H1 (cell line): ENCODE measurements around the gene OXLD1. TPM values are rescaled to one million over a fixed set of nuclear protein-coding genes. Genes with fewer than 3 reads are reported as not detected.

ENCODE experiments used
- CTCF ChIA-PET: fragments of 300-600 bp; sonication (Branson Sonifier 250); formaldehyde crosslinking; loops from one replicate; lab custom pipeline; 2021; ENCODE audit not compliant: partially characterized antibody; lab: Charles Lee
- POLR2A ChIA-PET: fragments of 300-600 bp; sonication (Branson Sonifier 250); formaldehyde crosslinking; loops from one replicate; lab custom pipeline; 2021; ENCODE audit warnings: inconsistent platforms; ENCODE audit not compliant: partially characterized antibody; lab: Charles Lee
- DNase-seq, 2 experiments: peaks; one replicate each; pipeline versions ENCODE4 v3.0.0 to v3.0.0-alpha.2; 2010 to 2022; ENCODE audit warnings: low spot score in 2 of 2, low read depth in 1 of 2, mixed read lengths in 1 of 2
- FAIRE-seq: peaks from 2 replicates; lab custom pipeline; 2011; peaks lifted over from hg19 to GRCh38; lab: Jason Lieb, UNC
- H2AFZ ChIP-seq: 2 replicates; pipeline ENCODE4 v1.8.1; 2012; ENCODE audit warnings: low read length, inconsistent platforms
- H2AK5ac ChIP-seq: 2 replicates; pipeline ENCODE4 v1.6.1; 2013; ENCODE audit warnings: low read depth, low read length
- H2BK120ac ChIP-seq: replicated peaks from 2 replicates; pipeline ENCODE3; 2013; ENCODE audit warnings: low read depth, low read length, inconsistent platforms
- H2BK12ac ChIP-seq: 2 replicates; pipeline ENCODE4 v1.6.1; 2013; ENCODE audit warnings: low read depth, low read length
- H2BK15ac ChIP-seq: 2 replicates; pipeline ENCODE4 v1.6.1; 2013; ENCODE audit warnings: low read length
- H2BK20ac ChIP-seq: 2 replicates; pipeline ENCODE4 v1.6.1; 2013; ENCODE audit warnings: low read length
- H2BK5ac ChIP-seq: 2 replicates; pipeline ENCODE4 v1.6.1; 2013; ENCODE audit warnings: low read depth, low read length
- H3K14ac ChIP-seq: 2 replicates; pipeline ENCODE4 v1.6.1; 2013; ENCODE audit warnings: inconsistent platforms; ENCODE audit not compliant: insufficient read length
- H3K18ac ChIP-seq: 2 replicates; pipeline ENCODE4 v1.6.1; 2013; ENCODE audit warnings: low read length; ENCODE audit errors: extremely low read depth
- H3K23ac ChIP-seq: 2 replicates; pipeline ENCODE4 v1.6.1; 2013; ENCODE audit warnings: inconsistent platforms; ENCODE audit not compliant: insufficient read length
- H3K23me2 ChIP-seq: 2 replicates; pipeline ENCODE4 v1.6.1; 2013; ENCODE audit warnings: low read depth, low read length
- H3K27ac ChIP-seq: 2 replicates; pipeline ENCODE4 v1.6.1; 2011; ENCODE audit warnings: low read depth, low read length, inconsistent platforms
- H3K27me3 ChIP-seq, 4 experiments: replicated peaks in 1 of 4; 1 replicate in 1 of 4; 2 replicates in 3 of 4; pipeline versions ENCODE4 v1.6.1 to v1.8.1; 2011 to 2013; ENCODE audit warnings: low read length in 3 of 4, mild to moderate bottlenecking in 3 of 4, inconsistent platforms in 2 of 4, mixed read lengths in 2 of 4, moderate library complexity in 1 of 4; ENCODE audit not compliant: control insufficient read depth in 3 of 4, insufficient read depth in 3 of 4; ENCODE audit errors: extremely low read depth in 1 of 4
- H3K36me3 ChIP-seq, 4 experiments: 2 replicates each; pipeline versions ENCODE4 v1.6.1 to v1.8.1; 2011 to 2013; ENCODE audit warnings: mild to moderate bottlenecking in 4 of 4, low read length in 3 of 4, moderate library complexity in 2 of 4, control low read depth in 1 of 4, inconsistent platforms in 1 of 4; ENCODE audit not compliant: insufficient read depth in 4 of 4, control insufficient read depth in 2 of 4
- H3K4ac ChIP-seq: replicated peaks from 2 replicates; pipeline ENCODE3; 2013; ENCODE audit warnings: low read length, low read depth, mixed read lengths, inconsistent platforms; ENCODE audit not compliant: insufficient read length
- H3K4me1 ChIP-seq, 4 experiments: replicated peaks in 1 of 4; 1 replicate in 1 of 4; 2 replicates in 3 of 4; pipeline versions ENCODE4 v1.6.1 to v1.8.1; 2011 to 2013; ENCODE audit warnings: low read length in 3 of 4, inconsistent platforms in 2 of 4, mixed read lengths in 1 of 4; ENCODE audit not compliant: insufficient read depth in 4 of 4, control insufficient read depth in 3 of 4
- H3K4me2 ChIP-seq, 2 experiments: 2 replicates each; pipeline versions ENCODE4 v1.6.1 to v1.8.1; 2011 to 2013; ENCODE audit warnings: low read depth in 2 of 2, low read length in 2 of 2, control low read depth in 1 of 2, inconsistent platforms in 1 of 2, mild to moderate bottlenecking in 1 of 2; ENCODE audit not compliant: insufficient read depth in 1 of 2
- H3K4me3 ChIP-seq, 4 experiments: fragments of 200-600, 300-600 bp in 1 of 4; sonication (generic), shearing (Covaris generic), sonication (Bioruptor Twin) in 1 of 4; 2 replicates each; pipeline versions ENCODE4 v1.5.1 to v1.8.1; 2011 to 2016; ENCODE audit warnings: low read length in 4 of 4, low read depth in 3 of 4, control low read depth in 2 of 4, inconsistent platforms in 2 of 4, mild to moderate bottlenecking in 2 of 4, mixed read lengths in 1 of 4, moderate library complexity in 1 of 4; ENCODE audit not compliant: insufficient read depth in 2 of 4; ENCODE audit errors: extremely low read depth in 1 of 4
- H3K56ac ChIP-seq: replicated peaks from 2 replicates; pipeline ENCODE3; 2013; ENCODE audit warnings: low read depth, mild to moderate bottlenecking, mixed read lengths, low read length, inconsistent platforms; ENCODE audit not compliant: insufficient read length
- H3K79me1 ChIP-seq: 2 replicates; pipeline ENCODE4 v1.6.1; 2013; ENCODE audit warnings: low read depth, low read length, control low read depth
- H3K79me2 ChIP-seq, 2 experiments: 2 replicates each; pipeline versions ENCODE4 v1.6.1 to v1.8.1; 2012 to 2013; ENCODE audit warnings: low read length in 2 of 2, mild to moderate bottlenecking in 2 of 2, inconsistent platforms in 1 of 2; ENCODE audit not compliant: insufficient read depth in 2 of 2, control insufficient read depth in 1 of 2
- H3K9ac ChIP-seq, 4 experiments: replicated peaks in 1 of 4; 1 replicate in 1 of 4; 2 replicates in 3 of 4; pipeline versions ENCODE4 v1.6.1 to v1.8.1; 2011 to 2013; ENCODE audit warnings: low read depth in 3 of 4, low read length in 3 of 4, control low read depth in 2 of 4, mild to moderate bottlenecking in 2 of 4, moderate library complexity in 2 of 4, inconsistent platforms in 1 of 4; ENCODE audit errors: extremely low read depth in 1 of 4
- H3K9me3 ChIP-seq, 2 experiments: 2 replicates each; pipeline versions ENCODE4 v1.6.1 to v1.8.1; 2012 to 2013; ENCODE audit warnings: mild to moderate bottlenecking in 2 of 2, moderate library complexity in 2 of 2, control low read depth in 1 of 2, inconsistent platforms in 1 of 2, low read depth in 1 of 2, low read length in 1 of 2, mixed read lengths in 1 of 2; ENCODE audit not compliant: insufficient read depth in 2 of 2
- H4K20me1 ChIP-seq, 2 experiments: replicated peaks in 1 of 2; 2 replicates each; pipeline versions ENCODE3 to v1.8.1; 2011 to 2013; ENCODE audit warnings: inconsistent platforms in 2 of 2, low read length in 2 of 2, mild to moderate bottlenecking in 1 of 2; ENCODE audit not compliant: insufficient read depth in 2 of 2, control insufficient read depth in 1 of 2
- H4K5ac ChIP-seq: 2 replicates; pipeline ENCODE4 v1.6.1; 2013; ENCODE audit warnings: low read length, low read depth, mixed read lengths, inconsistent platforms; ENCODE audit not compliant: insufficient read length
- H4K8ac ChIP-seq: 2 replicates; pipeline ENCODE4 v1.8.0; 2013; ENCODE audit warnings: mild to moderate bottlenecking, moderate library complexity, low read length, inconsistent platforms; ENCODE audit not compliant: insufficient read depth; ENCODE audit errors: extremely low read depth
- H4K91ac ChIP-seq: replicated peaks from 2 replicates; pipeline ENCODE3; 2013; ENCODE audit warnings: low read length, mixed read lengths, inconsistent platforms; ENCODE audit not compliant: insufficient read length
- JUN ChIP-seq: IDR thresholded peaks from 2 replicates; pipeline ENCODE4 v1.6.1; 2011; ENCODE audit warnings: low read depth, mild to moderate bottlenecking, improper control_type of control experiment, low read length
- POLR2A ChIP-seq, 2 experiments: IDR thresholded peaks; 1 replicate in 1 of 2; 2 replicates in 1 of 2; pipeline ENCODE4 v1.6.1; 2011; ENCODE audit warnings: low read depth in 2 of 2, low read length in 2 of 2, mild to moderate bottlenecking in 2 of 2; ENCODE audit errors: control extremely low read depth in 1 of 2
- SAP30 ChIP-seq: fragments of 300-600 bp; sonication (generic); IDR thresholded peaks from 2 replicates; pipeline ENCODE4 v1.7.1; 2012; ENCODE audit warnings: low read length, moderate library complexity, mild to moderate bottlenecking, inconsistent platforms; ENCODE audit not compliant: insufficient read depth, insufficient replicate concordance
- SUZ12 ChIP-seq: fragments of 200-600 bp; sonication (generic); IDR thresholded peaks from 2 replicates; pipeline ENCODE4 v1.6.1; 2012; ENCODE audit warnings: mild to moderate bottlenecking, inconsistent platforms, low read length, moderate library complexity, mixed read lengths
- WGBS, 2 experiments: shearing (Covaris generic) in 1 of 2; methylation state at CpG; one replicate each; pipeline versions ENCODE4 v1.1.6 to v1.1.7; 2013 to 2015; ENCODE audit warnings: low lambda C conversion rate in 2 of 2, mixed read lengths in 2 of 2, inconsistent platforms in 1 of 2, low coverage in 1 of 2, missing lambda C conversion rate in 1 of 2; ENCODE audit not compliant: insufficient replicate concordance in 2 of 2, insufficient coverage in 1 of 2, insufficient read length in 1 of 2; ENCODE audit errors: extremely low coverage in 1 of 2, missing lambda C conversion rate in 1 of 2; 5-methylcytosine and 5-hydroxymethylcytosine counted together
- polyA plus RNA-seq, 7 experiments: library from polyadenylated mRNA; depleted of rRNA in 3 of 7; stranded (reverse) in 5 of 7; unstranded in 2 of 7; fragments of >200 nt in 5 of 7; fragments of 200-250 nt in 2 of 7; gene quantifications; 1 replicate in 5 of 7; 2 replicates in 1 of 7; 4 replicates in 1 of 7; pipeline versions ENCODE4 v1.2.1 to v1.2.3, GENCODE V29; 2011 to 2013; ENCODE audit warnings: missing spikeins in 2 of 7, mixed read lengths in 2 of 7
- total RNA-seq: library from RNA; stranded (reverse); fragmentation: NEBNext Ultra II Directional; extraction: Animal tissue kit (Norgen Biotek cat#: 25700); gene quantifications from 2 replicates; pipeline ENCODE4 v1.2.1, GENCODE V29; 2021

OXLD1 gene
- total and polyA plus RNA-seq, 2 of the 8 experiments (the other 6 are each of a cell fraction or from before 2014, with no cell fraction given), result 41.5 to 61.9 TPM

DNA sequence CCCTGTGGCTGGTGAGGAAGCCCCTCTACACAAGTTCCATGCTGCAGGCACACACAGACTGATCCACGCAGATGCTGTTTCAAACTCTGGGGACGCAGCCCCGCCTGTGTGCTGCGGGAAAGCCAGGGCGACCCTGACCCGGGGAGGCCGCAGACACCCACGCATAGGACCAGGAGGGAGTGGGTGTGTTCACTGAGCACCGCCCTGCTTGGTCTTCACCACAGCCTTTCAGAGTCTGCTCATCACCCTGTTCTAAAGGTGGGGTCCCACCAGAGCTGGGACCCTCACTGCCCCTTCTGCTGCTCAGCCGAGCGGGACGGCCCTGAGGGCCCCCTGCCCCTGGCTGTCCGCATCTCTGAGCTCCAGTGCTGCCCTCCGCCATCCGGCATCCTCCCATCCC lies 21.9 kb downstream of the OXLD1 start:
- Histone ChIP-seq H3K9me3 (no peaks in the 10 kb centered on the region), H3K14ac (no peak overlapping the region), H4K91ac (no peak overlapping the region), H3K4ac (no peak overlapping the region), H3K4me1 (peaks cover 0 to 14% (median 1%) of the 10 kb centered on the region in 4 experiments; a peak in 4 of 7 replicates), H2BK5ac (no peak overlapping the region), H2BK120ac (no peak overlapping the region), H4K20me1 (no peaks in the 10 kb centered on the region), H3K79me1 (peaks cover 3% of the 10 kb centered on the region; the same call in 1 of the 2 replicates), H3K27me3 (peaks cover 2 to 15% (median 9%) of the 10 kb centered on the region in 4 experiments; a peak in 5 of 7 replicates), H3K79me2 (no peaks in the 10 kb centered on the region), H3K4me3 (no peak overlapping the region), H3K9ac (no peak overlapping the region), H3K4me2 (no peak overlapping the region), H2AFZ (no peak overlapping the region), H2BK15ac (no peak overlapping the region), H3K56ac (no peak overlapping the region), H4K8ac (peak overlapping the region; percentile 65; the same call in 1 of the 2 replicates), H3K27ac (no peak overlapping the region), H2BK20ac (no peak overlapping the region), H2AK5ac (no peak overlapping the region), H3K18ac (no peak overlapping the region), H3K36me3 (peaks cover 0 to 3% (median 1%) of the 10 kb centered on the region in 4 experiments; a peak in 3 of 8 replicates), H3K23ac (no peak overlapping the region), H2BK12ac (no peak overlapping the region), H4K5ac (no peak overlapping the region), H3K23me2 (peaks cover 10% of the 10 kb centered on the region)
- ChIA-PET POLR2A (interaction anchor here (1.1 to 1.5 kb wide), 2 partner anchors 14 to 131 kb away, joined by 3 read pairs; no protein-coding TSS in a partner anchor), CTCF (interaction anchor here (0.6 to 1.1 kb wide), 2 partner anchors 16 to 43 kb away, joined by 3 read pairs; no protein-coding TSS in a partner anchor)
- no peak for FAIRE-seq
- no peak for TF ChIP-seq SUZ12
- no peak for TF ChIP-seq POLR2A (IDR thresholded peaks at IDR 0.05; ENCODE audit: control extremely low read depth in 1 of 2, low read depth in 2 of 2, low read length in 2 of 2)
- no peak for TF ChIP-seq JUN
- TF ChIP-seq SAP30, result no peak
- no peak for DNase-seq
- 94% methylated on average over 10 of the region's 15 CpGs; no CpG with 5 or more reads in 1 of the 2 experiments for WGBS, 2 experiments
